Neural cell (in vitro differentiated cells): ENCODE data around the gene MAP3K14. TPM values are rescaled to one million over a fixed set of nuclear protein-coding genes. Genes with fewer than 3 reads are reported as not detected.

Experiments used
- H2AFZ ChIP-seq: fragments of 200-600, 300-800 bp; sonication (generic), shearing (Covaris generic); 2 replicates; pipeline ENCODE4 v1.6.0; 2014; ENCODE audit warnings: low read depth, mild to moderate bottlenecking, antibody characterized with exemption, low read length, moderate library complexity
- H3F3A ChIP-seq: fragments of 200-600 bp; shearing (Covaris generic); 2 replicates; pipeline ENCODE4 v1.6.1; 2016; ENCODE audit warnings: mild to moderate bottlenecking, moderate library complexity, mixed read lengths, antibody characterized with exemption, low read length; ENCODE audit not compliant: insufficient read depth, poor library complexity, severe bottlenecking
- H3K27ac ChIP-seq: fragments of 200-600, 300-800 bp; sonication (generic), shearing (Covaris generic); 2 replicates; pipeline ENCODE4 v1.5.1; 2014; ENCODE audit warnings: mild to moderate bottlenecking, low read length, moderate library complexity
- H3K27me3 ChIP-seq: fragments of 300-800, 200-600 bp; sonication (generic), shearing (Covaris generic); 2 replicates; pipeline ENCODE4 v1.6.0; 2014; ENCODE audit warnings: mild to moderate bottlenecking, low read depth, low read length, moderate library complexity; ENCODE audit not compliant: insufficient read depth
- H3K36me3 ChIP-seq: fragments of 300-800, 200-600 bp; sonication (generic), shearing (Covaris generic); 2 replicates; pipeline ENCODE4 v1.5.1; 2014; ENCODE audit warnings: mild to moderate bottlenecking, antibody characterized with exemption, low read length, moderate library complexity; ENCODE audit not compliant: insufficient read depth
- H3K4me2 ChIP-seq: fragments of 300-800, 200-600 bp; sonication (generic), shearing (Covaris generic); 2 replicates; pipeline ENCODE4 v1.6.0; 2014; ENCODE audit warnings: mild to moderate bottlenecking, low read length
- H3K4me3 ChIP-seq: fragments of 300-800, 200-600 bp; sonication (generic), shearing (Covaris generic); 2 replicates; pipeline ENCODE4 v1.5.1; 2014; ENCODE audit warnings: mild to moderate bottlenecking, low read length, moderate library complexity
- H3K79me2 ChIP-seq: fragments of 200-600 bp; shearing (Covaris generic); replicated peaks from 2 replicates; pipeline ENCODE4 v1.6.0; 2014; ENCODE audit warnings: mild to moderate bottlenecking, low read length, moderate library complexity; ENCODE audit not compliant: insufficient read depth
- H3K9ac ChIP-seq: fragments of 300-800, 200-600 bp; sonication (generic), shearing (Covaris generic); 2 replicates; pipeline ENCODE4 v1.6.1; 2016; ENCODE audit warnings: mild to moderate bottlenecking, low read length, mixed read lengths
- H3K9me2 ChIP-seq: fragments of 200-600 bp; shearing (Covaris generic); 2 replicates; pipeline ENCODE4 v1.6.1; 2016; ENCODE audit warnings: mild to moderate bottlenecking, low read length, mixed read lengths; ENCODE audit not compliant: insufficient read depth
- H3K9me3 ChIP-seq: fragments of 200-600, 300-800 bp; sonication (generic), shearing (Covaris generic); 2 replicates; pipeline ENCODE4 v1.6.1; 2016; ENCODE audit warnings: mild to moderate bottlenecking, mixed run types, low read length, moderate library complexity, mixed read lengths
- H4K20me1 ChIP-seq: fragments of 200-600 bp; shearing (Covaris generic); 2 replicates; pipeline ENCODE4 v1.6.1; 2016; ENCODE audit warnings: mild to moderate bottlenecking, mixed run types; ENCODE audit not compliant: insufficient read depth
- EP300 ChIP-seq: fragments of 450-650 bp; conservative IDR thresholded peaks from 2 replicates; pipeline ENCODE4 v1.6.1; 2014; ENCODE audit warnings: antibody characterized with exemption, mild to moderate bottlenecking, moderate library complexity; ENCODE audit not compliant: poor library complexity, severe bottlenecking
- EZH2 ChIP-seq: fragments of 200-600, 300-800 bp; shearing (Covaris generic), sonication (generic); IDR thresholded peaks from 2 replicates; pipeline ENCODE4 v1.6.1; 2014; ENCODE audit warnings: antibody characterized with exemption, low read length, borderline replicate concordance, mild to moderate bottlenecking; ENCODE audit not compliant: insufficient read depth, poor library complexity, severe bottlenecking
- MXI1 ChIP-seq: fragments of 450-650 bp; conservative IDR thresholded peaks from 2 replicates; pipeline ENCODE4 v1.6.1; 2014; ENCODE audit warnings: antibody characterized with exemption, mild to moderate bottlenecking; ENCODE audit not compliant: poor library complexity, severe bottlenecking
- POLR2AphosphoS5 ChIP-seq: IDR thresholded peaks from 2 replicates; pipeline ENCODE4 v1.6.1; 2012
- RAD21 ChIP-seq: fragments of 450-650 bp; conservative IDR thresholded peaks from 2 replicates; pipeline ENCODE4 v1.6.1; 2014; ENCODE audit warnings: antibody characterized with exemption, mild to moderate bottlenecking, moderate library complexity
- SMC3 ChIP-seq: fragments of 450-650 bp; conservative IDR thresholded peaks from 2 replicates; pipeline ENCODE4 v1.6.1; 2014; ENCODE audit warnings: antibody characterized with exemption, mild to moderate bottlenecking, moderate library complexity; ENCODE audit not compliant: poor library complexity
- TAF1 ChIP-seq: IDR thresholded peaks from 2 replicates; pipeline ENCODE4 v1.6.1; 2012; ENCODE audit warnings: low read depth
- polyA plus RNA-seq: library from polyadenylated mRNA; depleted of rRNA; stranded (reverse); fragments of >200 nt; gene quantifications from 2 replicates; pipeline ENCODE4 v1.2.3, GENCODE V29; 2014
- TF ChIP-seq, protein P1 (sequence below): IDR thresholded peaks from 2 replicates; pipeline ENCODE4 v1.6.1; 2012; ENCODE audit warnings: borderline replicate concordance
- TF ChIP-seq, protein P2 (sequence below): fragments of 450-650 bp; IDR thresholded peaks from 2 replicates; pipeline ENCODE4 v1.5.1; 2014; ENCODE audit warnings: antibody characterized with exemption, mild to moderate bottlenecking, moderate library complexity; ENCODE audit not compliant: poor library complexity, severe bottlenecking

The MAP3K14 gene
- polyA plus RNA-seq, 1 donor from 2014 or later: 6.7 TPM

GRCh38 chr17:45315648-45316433 is 979 bp downstream of the MAP3K14 start:
- H3K9me3 ChIP-seq: no peaks in the 10 kb centered on the region
- no peak overlapping the region for H2AFZ ChIP-seq
- H3K4me3 ChIP-seq: peak overlapping the region; percentile 86
- H4K20me1 ChIP-seq: no peaks in the 10 kb centered on the region
- no peak for TF ChIP-seq TAF1
- TF ChIP-seq EP300: no peak
- TF ChIP-seq RAD21: no peak
- TF ChIP-seq POLR2AphosphoS5: no peak
- TF ChIP-seq, protein P1, sequence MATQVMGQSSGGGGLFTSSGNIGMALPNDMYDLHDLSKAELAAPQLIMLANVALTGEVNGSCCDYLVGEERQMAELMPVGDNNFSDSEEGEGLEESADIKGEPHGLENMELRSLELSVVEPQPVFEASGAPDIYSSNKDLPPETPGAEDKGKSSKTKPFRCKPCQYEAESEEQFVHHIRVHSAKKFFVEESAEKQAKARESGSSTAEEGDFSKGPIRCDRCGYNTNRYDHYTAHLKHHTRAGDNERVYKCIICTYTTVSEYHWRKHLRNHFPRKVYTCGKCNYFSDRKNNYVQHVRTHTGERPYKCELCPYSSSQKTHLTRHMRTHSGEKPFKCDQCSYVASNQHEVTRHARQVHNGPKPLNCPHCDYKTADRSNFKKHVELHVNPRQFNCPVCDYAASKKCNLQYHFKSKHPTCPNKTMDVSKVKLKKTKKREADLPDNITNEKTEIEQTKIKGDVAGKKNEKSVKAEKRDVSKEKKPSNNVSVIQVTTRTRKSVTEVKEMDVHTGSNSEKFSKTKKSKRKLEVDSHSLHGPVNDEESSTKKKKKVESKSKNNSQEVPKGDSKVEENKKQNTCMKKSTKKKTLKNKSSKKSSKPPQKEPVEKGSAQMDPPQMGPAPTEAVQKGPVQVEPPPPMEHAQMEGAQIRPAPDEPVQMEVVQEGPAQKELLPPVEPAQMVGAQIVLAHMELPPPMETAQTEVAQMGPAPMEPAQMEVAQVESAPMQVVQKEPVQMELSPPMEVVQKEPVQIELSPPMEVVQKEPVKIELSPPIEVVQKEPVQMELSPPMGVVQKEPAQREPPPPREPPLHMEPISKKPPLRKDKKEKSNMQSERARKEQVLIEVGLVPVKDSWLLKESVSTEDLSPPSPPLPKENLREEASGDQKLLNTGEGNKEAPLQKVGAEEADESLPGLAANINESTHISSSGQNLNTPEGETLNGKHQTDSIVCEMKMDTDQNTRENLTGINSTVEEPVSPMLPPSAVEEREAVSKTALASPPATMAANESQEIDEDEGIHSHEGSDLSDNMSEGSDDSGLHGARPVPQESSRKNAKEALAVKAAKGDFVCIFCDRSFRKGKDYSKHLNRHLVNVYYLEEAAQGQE: no peak
- TF ChIP-seq, protein P2, sequence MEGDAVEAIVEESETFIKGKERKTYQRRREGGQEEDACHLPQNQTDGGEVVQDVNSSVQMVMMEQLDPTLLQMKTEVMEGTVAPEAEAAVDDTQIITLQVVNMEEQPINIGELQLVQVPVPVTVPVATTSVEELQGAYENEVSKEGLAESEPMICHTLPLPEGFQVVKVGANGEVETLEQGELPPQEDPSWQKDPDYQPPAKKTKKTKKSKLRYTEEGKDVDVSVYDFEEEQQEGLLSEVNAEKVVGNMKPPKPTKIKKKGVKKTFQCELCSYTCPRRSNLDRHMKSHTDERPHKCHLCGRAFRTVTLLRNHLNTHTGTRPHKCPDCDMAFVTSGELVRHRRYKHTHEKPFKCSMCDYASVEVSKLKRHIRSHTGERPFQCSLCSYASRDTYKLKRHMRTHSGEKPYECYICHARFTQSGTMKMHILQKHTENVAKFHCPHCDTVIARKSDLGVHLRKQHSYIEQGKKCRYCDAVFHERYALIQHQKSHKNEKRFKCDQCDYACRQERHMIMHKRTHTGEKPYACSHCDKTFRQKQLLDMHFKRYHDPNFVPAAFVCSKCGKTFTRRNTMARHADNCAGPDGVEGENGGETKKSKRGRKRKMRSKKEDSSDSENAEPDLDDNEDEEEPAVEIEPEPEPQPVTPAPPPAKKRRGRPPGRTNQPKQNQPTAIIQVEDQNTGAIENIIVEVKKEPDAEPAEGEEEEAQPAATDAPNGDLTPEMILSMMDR: no peak
- no peak for TF ChIP-seq EZH2
- no peaks in the 10 kb centered on the region for H3K9me2 ChIP-seq
- H3K27me3 ChIP-seq: no peaks in the 10 kb centered on the region
- peak overlapping the region; percentile 85 for H3K4me2 ChIP-seq
- H3K36me3 ChIP-seq: no peaks in the 10 kb centered on the region
- H3K27ac ChIP-seq: peak overlapping the region; percentile 77
- H3K79me2 ChIP-seq: peaks cover 26% of the 10 kb centered on the region
- H3F3A ChIP-seq: no peaks in the 10 kb centered on the region
- H3K9ac ChIP-seq: peak overlapping the region; percentile 82

DNA sequence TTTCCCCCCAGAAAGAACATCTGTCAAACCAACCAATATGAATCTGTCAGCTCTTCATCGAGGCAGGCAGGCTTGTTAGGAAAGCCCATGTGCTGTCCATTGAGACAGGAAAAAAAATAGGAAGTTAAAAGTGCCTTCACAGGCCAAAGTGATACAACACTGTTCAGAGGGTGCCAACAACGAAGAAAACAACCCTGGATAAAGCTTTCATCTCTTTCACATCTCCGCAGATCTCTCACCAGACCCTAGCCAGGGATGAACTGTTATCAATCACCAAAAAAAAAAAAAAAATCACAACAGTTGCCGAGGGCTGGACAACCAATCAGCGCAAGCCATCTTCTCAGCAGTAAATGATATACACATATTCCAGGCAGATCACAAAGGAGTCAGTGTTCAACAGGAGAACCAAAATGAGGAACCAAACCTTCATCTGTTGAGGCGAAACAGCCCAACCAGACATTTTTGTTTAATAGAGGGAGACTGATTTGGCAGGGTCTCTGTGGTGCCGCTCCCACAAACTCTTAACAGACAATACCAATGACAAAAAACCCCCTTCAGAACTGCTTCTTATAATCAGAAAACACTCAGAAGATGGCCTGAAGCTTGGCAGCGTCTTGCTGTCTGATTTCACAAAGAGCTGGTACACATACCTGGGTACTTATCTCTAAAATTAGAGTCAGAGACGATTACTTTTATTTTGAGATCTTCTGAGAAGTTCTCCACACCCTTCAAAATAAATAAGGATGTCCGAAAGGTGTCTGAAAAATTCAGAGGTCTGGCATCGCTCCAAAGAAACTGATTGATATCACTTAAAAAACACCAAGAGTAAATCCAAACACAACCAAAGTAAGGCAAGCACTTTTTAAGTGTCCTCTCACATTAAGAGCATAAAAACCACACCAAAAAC is 1.8 kb downstream of the MAP3K14 start:
- peak overlapping the region; percentile 86 for H3K4me3 ChIP-seq
- H3K27ac ChIP-seq: no peak overlapping the region
- no peak overlapping the region for H2AFZ ChIP-seq
- H3K4me2 ChIP-seq: no peak overlapping the region
- no peaks in the 10 kb centered on the region for H3K36me3 ChIP-seq
- no peaks in the 10 kb centered on the region for H3K9me2 ChIP-seq
- no peaks in the 10 kb centered on the region for H3K27me3 ChIP-seq
- H3K9ac ChIP-seq: no peak overlapping the region
- no peaks in the 10 kb centered on the region for H4K20me1 ChIP-seq
- TF ChIP-seq MXI1 (no peak), TAF1 (no peak), EZH2 (no peak), SMC3 (no peak), RAD21 (no peak), POLR2AphosphoS5 (no peak), EP300 (no peak)
- TF ChIP-seq, protein P1: no peak
- TF ChIP-seq, protein P2: no peak
- peaks cover 26% of the 10 kb centered on the region for H3K79me2 ChIP-seq
- no peaks in the 10 kb centered on the region for H3F3A ChIP-seq
- H3K9me3 ChIP-seq: no peaks in the 10 kb centered on the region
